Right ventricle myocardium superior (tissue), 1 donor: Measurements from ENCODE around the gene SPPL2C. TPM values are rescaled to one million over a fixed set of nuclear protein-coding genes. Genes with fewer than 3 reads are reported as not detected.

Source experiments
- ATAC-seq: fragments of 200-7000 bp; cut with Tn5 transposase; one replicate; pipeline ENCODE4 v1.9.1; 2020; ENCODE audit warnings: mild to moderate bottlenecking; ENCODE audit not compliant: poor library complexity
- DNase-seq: peaks from one replicate; pipeline ENCODE4 v3.0.0-alpha.2; 2020
- intact Hi-C: fragments of 100-400 bp; cut with DNase I; formaldehyde crosslinking; loops from one replicate; pipeline ENCODE4 v1.11.2; 2022
- total RNA-seq: library from RNA; stranded (reverse); fragmentation: NEBNext Ultra II Directional; extraction: Animal tissue kit (Norgen Biotek cat#: 25700); gene quantifications from one replicate; pipeline ENCODE4 v1.2.1, GENCODE V29; 2021
- donor health status: DM: no; HTN: yes; CAD: no; lungs with severe emphysema.

SPPL2C gene
- total RNA-seq, 1 donor from 2014 or later: not detected

DNA sequence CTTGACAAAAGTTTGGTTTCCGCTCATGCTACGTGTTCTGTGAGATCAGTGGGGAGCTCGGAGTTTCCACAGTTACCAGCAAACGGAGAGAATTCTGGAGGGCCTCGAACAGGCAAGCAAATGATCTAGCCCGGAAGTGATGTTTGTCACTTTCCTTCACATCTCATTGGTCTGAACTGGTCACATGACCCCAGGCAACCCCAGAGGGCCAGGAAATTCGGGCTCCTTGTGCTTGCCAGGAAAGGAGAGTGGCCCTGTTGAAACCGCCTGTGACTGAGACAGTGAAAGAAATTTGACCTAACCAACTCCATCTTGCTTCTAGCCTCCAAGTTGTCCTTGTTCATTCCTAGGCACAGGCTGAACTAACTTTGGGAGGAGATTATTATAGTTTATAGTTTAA lies 23.0 kb downstream of the SPPL2C start:
- DNase-seq: no peak
- ATAC-seq: no peak
- intact Hi-C loops: no loop called here

DNA sequence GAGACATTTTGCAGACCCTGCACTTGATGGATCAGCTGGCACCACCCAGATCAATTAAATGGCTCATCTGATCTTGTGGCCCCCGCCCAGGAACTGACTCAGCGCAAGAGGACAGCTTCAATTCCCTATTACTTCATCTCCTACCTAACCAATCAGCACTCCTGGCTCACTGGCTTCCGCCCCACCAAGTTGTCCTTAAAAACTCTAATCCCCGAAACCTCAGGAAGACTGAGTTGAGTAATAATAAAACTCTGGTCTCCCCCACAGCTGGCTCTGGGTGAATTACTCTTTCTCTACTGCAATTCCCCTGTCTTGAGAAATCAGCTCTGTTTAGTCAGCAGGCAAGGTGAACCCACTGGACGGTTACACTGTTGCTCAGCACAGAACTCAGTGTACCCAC lies 23.6 kb downstream of the SPPL2C start:
- no peak for ATAC-seq
- intact Hi-C loops: no loop called here

DNA sequence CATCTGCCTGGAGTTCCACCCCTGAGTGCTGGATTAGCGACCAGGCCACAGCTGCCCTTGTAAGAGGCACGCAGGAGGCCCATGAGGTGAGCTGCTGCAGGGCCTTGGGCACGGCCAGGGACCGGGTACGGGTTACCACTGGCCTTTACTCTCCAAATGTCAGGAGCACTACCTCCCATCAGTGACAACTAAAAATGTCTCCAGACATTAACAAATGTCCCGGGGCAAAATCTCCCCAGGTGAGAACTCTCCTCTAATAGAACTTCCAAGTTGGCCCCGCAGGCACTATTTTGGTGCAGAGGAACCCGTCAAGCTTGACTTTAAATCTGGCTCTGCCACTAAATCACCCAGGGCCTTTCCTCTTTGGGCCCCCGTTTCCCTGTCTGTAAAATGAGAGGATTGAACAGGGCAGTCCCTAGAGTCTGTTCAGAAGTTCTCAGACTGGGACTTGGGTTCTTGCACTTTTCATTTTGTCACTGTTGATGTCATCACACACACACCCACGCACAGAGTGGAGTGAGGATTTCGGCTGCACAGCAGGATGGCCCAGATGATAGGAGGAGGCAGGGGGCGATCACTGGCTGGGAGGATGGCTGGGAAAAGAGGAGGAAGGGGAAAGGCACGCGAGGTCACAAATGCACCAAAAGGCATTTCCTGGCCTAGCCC lies 25.1 kb downstream of the SPPL2C start:
- no peak for DNase-seq
- no peak for ATAC-seq
- intact Hi-C loops: no loop called here

More for the DNA sequence above, 23.6 kb downstream of the SPPL2C start:
- DNase-seq: no peak

DNA sequence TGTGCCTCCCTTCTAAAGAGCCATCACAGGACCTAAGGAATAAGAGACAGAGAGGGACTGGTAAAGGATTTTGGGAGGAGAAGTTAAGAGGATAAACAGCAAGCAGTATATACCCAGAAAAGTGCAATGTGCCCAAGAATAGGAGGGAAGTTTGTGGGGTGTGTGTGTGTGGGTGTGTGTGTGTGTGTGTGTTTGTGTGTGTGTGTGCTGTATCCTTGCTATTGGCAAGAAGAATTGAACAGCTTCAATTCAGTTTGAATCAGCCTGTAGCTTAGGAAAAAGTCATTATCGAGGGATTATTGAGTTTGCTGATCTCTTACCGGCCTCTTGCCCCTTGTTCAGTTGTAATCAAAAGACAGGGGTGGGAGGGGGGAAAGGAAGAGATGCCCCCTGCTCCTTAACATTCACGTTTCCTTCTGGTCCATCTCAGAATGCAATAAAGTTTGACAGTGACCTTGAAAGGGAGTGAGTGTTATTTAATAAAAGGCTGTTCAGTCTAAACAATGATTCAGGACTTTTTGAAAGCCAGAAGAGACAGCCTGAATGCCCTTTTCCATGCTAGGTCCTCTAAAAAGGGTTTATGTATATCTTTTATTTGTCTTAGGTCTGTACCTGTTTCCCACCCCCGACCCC lies 25.8 kb downstream of the SPPL2C start:
- DNase-seq (no peak), ATAC-seq (no peak)
- intact Hi-C loops: no loop called here

DNA sequence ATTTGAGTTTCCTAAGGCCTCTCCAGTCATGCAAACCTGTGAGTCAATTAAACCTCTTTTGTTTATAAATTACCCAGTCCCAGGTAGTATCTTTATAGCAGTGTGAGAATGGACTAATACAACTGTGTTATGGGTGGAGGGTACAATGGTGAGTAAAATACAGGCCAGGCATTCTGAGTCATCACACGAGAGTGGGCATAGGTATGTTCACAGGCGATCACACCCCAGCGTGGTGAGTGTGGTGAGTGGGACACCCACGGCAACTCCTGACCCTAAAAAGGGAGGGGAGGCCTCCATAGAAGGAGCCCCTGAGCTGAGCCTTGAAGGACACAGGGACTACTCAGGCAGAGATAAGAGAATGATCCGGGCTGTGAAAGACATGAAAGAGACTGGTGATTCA lies 27.0 kb downstream of the SPPL2C start:
- DNase-seq: no peak
- intact Hi-C loops: no loop called here
- ATAC-seq: no peak

DNA sequence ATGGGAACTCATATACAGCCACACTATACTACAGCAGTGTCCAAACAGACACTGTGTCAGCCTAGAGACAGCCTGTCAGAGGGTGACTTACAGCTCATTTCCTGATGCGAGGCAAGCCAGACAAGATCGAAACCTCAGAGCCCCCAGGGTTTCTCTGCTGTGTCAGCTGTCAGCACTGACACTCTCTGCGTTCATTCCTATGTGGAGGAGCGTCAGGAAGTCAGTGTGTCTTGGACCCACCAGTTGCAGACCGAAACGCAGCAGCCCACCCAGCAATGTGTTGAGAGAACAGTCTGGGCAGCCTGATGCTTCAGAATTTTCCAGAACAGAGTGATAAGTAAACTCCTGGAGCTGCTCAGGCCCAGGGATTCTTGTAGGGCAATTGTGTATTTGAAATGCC lies 29.0 kb downstream of the SPPL2C start:
- DNase-seq (no peak), ATAC-seq (no peak)
- intact Hi-C loops: no loop called here

DNA sequence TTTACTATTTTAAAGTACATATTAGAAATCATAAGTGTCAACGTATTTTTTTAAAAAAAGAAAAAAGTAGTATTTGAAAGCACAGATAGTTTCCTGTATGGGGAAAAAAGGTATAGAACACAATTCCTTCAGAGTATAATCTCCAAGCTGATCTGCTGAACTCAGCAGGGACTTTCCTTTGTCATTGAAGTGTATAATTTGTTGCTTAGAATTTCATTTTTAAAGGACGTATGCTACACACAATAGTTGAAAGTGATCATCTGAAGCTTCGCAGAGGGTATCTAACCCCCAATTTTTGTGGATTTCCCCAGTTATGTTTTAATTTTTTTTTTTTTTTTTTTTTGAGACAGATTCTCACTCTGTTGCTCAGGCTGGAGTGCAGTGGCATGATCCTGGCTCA lies 29.5 kb downstream of the SPPL2C start:
- ATAC-seq: no peak
- intact Hi-C loops: no loop called here
- no peak for DNase-seq

DNA sequence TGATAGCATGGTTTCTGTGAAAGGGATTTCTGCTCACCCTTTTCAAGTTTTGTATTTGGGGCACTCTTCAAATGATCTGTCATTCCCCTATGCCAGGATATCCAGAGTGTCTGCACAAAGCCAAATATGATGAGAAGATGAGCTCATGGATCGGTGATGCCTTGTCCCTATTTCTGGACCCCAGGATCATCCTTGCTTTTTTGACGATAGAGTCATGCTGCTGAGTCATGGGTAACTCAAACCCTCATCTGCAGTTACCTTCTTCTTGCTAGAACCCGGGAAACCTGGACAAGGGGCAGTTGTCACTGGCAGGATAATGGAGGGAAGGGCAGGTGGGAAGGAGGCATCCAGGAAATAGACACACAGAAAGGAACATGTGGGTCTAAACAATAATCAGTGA lies 31.9 kb downstream of the SPPL2C start:
- DNase-seq (no peak), ATAC-seq (no peak)
- intact Hi-C loops: no loop called here

DNA sequence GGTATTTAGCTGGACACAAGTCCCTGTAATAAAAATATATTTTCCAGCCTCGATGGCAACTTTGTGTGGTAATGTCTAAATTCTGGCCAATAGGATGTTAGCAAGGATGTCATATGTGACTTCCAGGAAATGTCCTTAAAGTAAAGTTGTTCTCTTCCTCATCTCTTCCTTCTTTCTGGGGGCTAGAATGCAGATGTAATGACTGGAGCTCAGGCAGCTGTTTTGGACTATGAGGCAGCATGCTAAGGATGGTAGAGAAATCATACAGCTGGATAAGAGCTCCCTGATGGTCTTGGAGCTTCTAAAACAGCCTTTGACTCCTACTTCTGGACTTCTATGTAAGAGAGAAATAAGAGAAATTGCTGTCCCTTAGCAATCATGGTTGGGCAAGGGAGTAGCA lies 32.8 kb downstream of the SPPL2C start:
- no peak for DNase-seq
- no peak for ATAC-seq

DNA sequence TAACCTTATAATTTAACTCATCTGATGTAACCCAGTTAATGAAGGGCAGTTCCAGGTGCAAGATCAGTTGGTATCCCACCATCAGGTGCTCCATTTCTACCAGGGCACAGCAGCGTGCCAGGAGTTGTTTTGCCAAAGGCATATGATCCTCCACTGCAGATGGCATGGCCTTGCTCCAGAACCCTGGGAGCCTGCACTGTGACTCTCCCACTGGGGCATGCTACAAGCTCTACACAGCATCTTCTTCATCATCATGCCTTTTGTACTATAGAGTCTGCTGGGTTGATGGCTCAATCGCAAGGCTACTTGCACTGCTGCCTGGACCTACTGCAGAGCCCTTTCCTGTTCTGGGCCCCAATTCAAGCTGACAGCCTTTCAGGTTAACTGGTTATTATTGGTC lies 38.4 kb downstream of the SPPL2C start:
- ATAC-seq (no peak), DNase-seq (no peak)
- intact Hi-C loops: no loop called here

More for the DNA sequence above, 32.8 kb downstream of the SPPL2C start:
- intact Hi-C loops: no loop called here

DNA sequence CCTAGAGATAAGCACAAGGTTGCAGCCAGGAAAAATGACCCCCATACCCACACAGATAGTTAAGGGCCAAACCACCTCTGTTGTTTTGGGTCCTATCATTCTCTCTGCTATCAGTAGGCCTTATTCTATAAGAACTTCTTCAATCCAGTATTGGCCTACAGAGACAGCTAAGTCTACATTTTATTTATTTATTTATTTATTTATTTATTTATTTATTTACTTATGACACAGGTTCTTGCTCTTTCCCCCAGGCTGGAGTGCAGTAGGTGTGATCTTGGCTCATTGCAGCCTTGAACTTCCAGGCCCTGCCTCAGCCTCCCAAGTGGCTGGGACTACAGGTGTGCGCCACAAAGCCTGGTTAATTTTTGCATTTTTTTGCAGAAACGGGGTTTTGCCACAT lies 42.2 kb downstream of the SPPL2C start:
- ATAC-seq (no peak), DNase-seq (no peak)
- intact Hi-C loops: no loop called here

DNA sequence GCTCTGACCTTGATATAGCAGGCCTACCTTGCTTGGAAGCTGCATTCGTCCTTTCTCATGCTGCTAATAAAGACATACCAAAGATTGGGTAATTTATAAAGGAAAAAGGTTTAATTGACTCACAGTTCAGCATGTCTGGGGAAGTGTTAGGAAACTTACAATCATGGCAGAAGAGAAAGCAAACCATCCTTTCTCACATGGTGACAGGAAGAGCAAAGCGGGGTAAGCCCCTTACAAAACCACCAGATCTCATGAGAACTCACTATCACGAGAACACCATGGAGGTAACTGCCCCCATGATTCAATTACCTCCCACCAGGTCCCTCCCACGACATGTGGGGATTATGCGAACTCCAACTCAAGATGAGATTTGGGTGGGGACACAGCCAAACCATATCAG lies 43.7 kb downstream of the SPPL2C start:
- intact Hi-C loops: no loop called here

DNA sequence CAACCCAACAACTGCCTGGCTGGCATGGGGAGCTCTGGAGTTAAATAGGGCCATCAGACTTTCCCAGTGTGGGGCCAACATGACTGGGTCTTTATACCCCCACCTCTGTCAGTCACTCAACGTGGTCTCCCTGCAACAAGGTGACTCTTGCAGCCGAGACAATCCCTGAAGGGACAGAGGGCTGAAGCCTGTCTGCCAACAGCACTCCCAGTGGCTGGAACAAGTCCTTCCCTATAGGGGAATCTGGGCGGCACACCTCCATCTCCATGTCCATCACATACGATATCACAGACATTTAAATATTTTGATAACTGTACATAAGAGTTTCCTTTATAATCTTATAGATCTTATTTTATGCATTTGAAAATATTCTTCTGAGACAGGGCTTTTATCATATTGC lies 44.9 kb downstream of the SPPL2C start:
- ATAC-seq (no peak), DNase-seq (no peak)
- intact Hi-C loops: no loop called here

More for the DNA sequence above, 43.7 kb downstream of the SPPL2C start:
- no peak for ATAC-seq
- no peak for DNase-seq

DNA sequence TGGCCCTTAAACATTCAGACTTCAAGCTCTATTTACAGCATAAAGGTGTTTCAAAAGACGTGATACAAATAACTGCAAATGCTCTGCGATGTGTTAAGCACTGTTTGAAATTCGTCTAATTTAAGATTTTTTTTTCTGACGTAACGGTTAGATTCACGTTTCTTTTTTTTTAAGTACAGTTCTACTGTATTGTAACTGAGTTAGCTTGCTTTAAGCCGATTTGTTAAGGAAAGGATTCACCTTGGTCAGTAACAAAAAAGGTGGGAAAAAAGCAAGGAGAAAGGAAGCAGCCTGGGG lies 49.0 kb downstream of the SPPL2C start:
- DNase-seq (no peak), ATAC-seq (no peak)
- intact Hi-C loops: loop anchor here (5.0 kb wide), 1 partner anchor 54 kb away; no protein-coding TSS in a partner anchor

DNA sequence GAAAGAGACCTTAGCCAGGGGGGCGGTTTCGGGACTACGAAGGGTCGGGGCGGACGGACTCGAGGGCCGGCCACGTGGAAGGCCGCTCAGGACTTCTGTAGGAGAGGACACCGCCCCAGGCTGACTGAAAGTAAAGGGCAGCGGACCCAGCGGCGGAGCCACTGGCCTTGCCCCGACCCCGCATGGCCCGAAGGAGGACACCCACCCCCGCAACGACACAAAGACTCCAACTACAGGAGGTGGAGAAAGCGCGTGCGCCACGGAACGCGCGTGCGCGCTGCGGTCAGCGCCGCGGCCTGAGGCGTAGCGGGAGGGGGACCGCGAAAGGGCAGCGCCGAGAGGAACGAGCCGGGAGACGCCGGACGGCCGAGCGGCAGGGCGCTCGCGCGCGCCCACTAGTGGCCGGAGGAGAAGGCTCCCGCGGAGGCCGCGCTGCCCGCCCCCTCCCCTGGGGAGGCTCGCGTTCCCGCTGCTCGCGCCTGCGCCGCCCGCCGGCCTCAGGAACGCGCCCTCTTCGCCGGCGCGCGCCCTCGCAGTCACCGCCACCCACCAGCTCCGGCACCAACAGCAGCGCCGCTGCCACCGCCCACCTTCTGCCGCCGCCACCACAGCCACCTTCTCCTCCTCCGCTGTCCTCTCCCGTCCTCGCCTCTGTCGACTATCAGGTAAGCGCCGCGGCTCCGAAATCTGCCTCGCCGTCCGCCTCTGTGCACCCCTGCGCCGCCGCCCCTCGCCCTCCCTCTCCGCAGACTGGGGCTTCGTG lies 49.5 kb downstream of the SPPL2C start, which contains the start of gene MAPT:
Gene MAPT (plus strand): TSS at position 533 of the 763 bp plus-strand sequence. CDS start 67,784 bp downstream, outside the sequence.
- intact Hi-C loops: loop anchor here (5.0 kb wide), 1 partner anchor 53 kb away; no protein-coding TSS in a partner anchor
- peak; percentile 98 for ATAC-seq
- peak; percentile 94 for DNase-seq

DNA sequence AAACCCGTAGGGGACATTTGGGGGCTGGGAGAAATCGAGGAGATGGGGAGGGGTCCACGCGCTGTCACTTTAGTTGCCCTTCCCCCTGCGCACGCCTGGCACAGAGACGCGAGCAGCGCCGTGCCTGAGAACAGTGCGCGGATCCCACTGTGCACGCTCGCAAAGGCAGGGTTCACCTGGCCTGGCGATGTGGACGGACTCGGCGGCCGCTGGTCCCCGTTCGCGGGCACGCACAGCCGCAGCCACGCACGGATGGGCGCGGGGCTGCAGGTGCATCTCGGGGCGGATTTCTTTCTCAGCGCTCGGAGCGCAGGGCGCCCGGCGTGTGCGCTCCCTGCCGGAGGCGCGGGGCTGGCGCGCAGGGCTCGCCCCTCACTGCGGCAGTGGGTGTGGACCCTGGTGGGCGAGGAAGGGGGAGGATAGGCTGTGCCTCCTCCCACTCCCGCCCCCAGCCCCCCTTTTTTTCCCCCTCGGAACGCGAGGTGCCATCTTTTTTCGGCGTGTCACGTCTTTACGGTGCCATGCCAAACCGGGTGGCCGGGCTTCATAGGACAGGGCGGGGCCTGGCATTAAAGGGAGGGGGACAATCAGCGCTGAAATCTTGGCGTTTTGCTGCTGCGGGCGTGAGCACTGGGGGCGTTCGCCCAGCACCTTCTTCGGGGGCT lies 50.8 kb downstream of the SPPL2C start:
- ATAC-seq (peak; percentile 9), DNase-seq (no peak)
- intact Hi-C loops: no loop called here

DNA sequence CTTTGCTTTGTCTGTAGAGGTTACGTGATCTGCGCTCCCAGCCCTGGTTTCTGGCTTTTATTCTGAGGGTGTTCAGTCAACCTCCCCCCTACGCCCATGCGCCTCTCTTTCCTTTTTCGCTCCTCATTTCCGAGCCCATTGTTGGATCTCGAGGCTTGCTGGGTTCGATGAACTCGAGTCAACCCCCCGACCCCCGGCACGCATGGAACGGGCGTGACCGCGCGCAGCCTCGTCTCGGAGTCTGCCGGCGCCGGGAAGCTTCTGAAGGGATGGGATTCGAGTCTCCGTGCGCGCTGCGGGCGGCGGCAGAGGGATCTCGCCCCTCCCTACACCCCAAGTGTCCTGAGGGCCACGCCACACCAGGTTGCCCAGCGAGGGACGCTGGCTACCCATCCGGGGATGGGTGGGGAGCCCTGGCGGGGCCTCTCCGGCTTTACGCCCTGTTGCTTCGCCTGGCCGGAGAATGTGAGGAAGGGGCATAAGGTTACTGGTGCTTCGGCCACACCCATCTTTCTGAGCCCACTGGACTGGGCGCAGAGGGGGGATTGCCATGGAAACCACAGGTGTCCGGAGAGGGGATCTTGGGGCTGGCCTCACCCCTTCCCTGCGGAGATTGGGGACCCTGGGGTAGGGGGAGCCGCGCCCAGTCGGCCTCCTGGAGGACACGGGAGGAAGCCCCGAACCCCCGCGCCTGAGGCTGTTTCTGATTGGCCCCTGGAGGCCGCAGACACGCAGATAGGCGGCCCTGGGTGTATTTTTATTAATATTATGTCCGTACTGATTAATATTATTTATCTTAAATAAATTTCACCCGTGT lies 51.5 kb downstream of the SPPL2C start:
- no peak for DNase-seq
- intact Hi-C loops: no loop called here
- ATAC-seq: no peak
